BE2C (cell line): ENCODE data around the gene DDX3Y.

Experiments
- DNase-seq: peaks from one replicate; pipeline ENCODE4 v3.0.0-alpha.2; 2020
- H3K27me3 ChIP-seq: fragments of 250-450 bp; sonication (Bioruptor Pico); 2 replicates; pipeline ENCODE4 v1.5.1; 2020; ENCODE audit warnings: mild to moderate bottlenecking
- H3K36me3 ChIP-seq: fragments of 250-450 bp; sonication (Bioruptor Pico); 2 replicates; pipeline ENCODE4 v1.5.1; 2020; ENCODE audit warnings: mild to moderate bottlenecking
- H3K4me1 ChIP-seq: fragments of 250-450 bp; sonication (Bioruptor Pico); 2 replicates; pipeline ENCODE4 v1.5.1; 2020
- H3K4me3 ChIP-seq: 2 replicates; pipeline ENCODE4 v1.5.1; 2011; ENCODE audit warnings: low read depth, low read length
- H3K9me3 ChIP-seq: fragments of 250-450 bp; sonication (Bioruptor Pico); 2 replicates; pipeline ENCODE4 v1.5.1; 2020
- CTCF ChIP-seq: IDR thresholded peaks from 2 replicates; pipeline ENCODE4 v1.5.1; 2012; ENCODE audit warnings: mild to moderate bottlenecking, low read depth, low read length

The DDX3Y gene

GRCh38 chrY:12905895-12906294, 1.2 kb downstream of the DDX3Y start:
- Histone ChIP-seq H3K4me1 (no peaks in the 10 kb centered on the region), H3K36me3 (no peaks in the 10 kb centered on the region), H3K27me3 (no peaks in the 10 kb centered on the region), H3K4me3 (no peak overlapping the region), H3K9me3 (no peaks in the 10 kb centered on the region)
- no peak for DNase-seq
- TF ChIP-seq CTCF: no peak

GRCh38 chrY:12913541-12913940, 8.9 kb downstream of the DDX3Y start:
- DNase-seq: no peak
- TF ChIP-seq CTCF: no peak
- H3K27me3 ChIP-seq: no peaks in the 10 kb centered on the region
- no peak overlapping the region for H3K4me3 ChIP-seq
- H3K9me3 ChIP-seq: no peaks in the 10 kb centered on the region
- no peaks in the 10 kb centered on the region for H3K36me3 ChIP-seq
- no peaks in the 10 kb centered on the region for H3K4me1 ChIP-seq

GRCh38 chrY:12928043-12928442, 23.4 kb downstream of the DDX3Y start:
- H3K36me3 ChIP-seq: no peaks in the 10 kb centered on the region
- TF ChIP-seq CTCF: no peak
- H3K9me3 ChIP-seq: no peaks in the 10 kb centered on the region
- H3K4me3 ChIP-seq: no peak overlapping the region
- DNase-seq: no peak
- no peaks in the 10 kb centered on the region for H3K27me3 ChIP-seq
- H3K4me1 ChIP-seq: no peaks in the 10 kb centered on the region

GRCh38 chrY:12941725-12942687, 37.3 kb downstream of the DDX3Y start:
- Histone ChIP-seq H3K27me3 (no peaks in the 10 kb centered on the region), H3K36me3 (no peaks in the 10 kb centered on the region), H3K4me1 (no peaks in the 10 kb centered on the region), H3K4me3 (no peak overlapping the region), H3K9me3 (no peaks in the 10 kb centered on the region)
- DNase-seq: no peak
- TF ChIP-seq CTCF: no peak
